Keratinocyte (primary cell): ENCODE measurements around the gene FGF11. TPM values are rescaled to one million over a fixed set of nuclear protein-coding genes. Genes with fewer than 3 reads are reported as not detected.

Experiments used
- DNase-seq: peaks from one replicate; pipeline ENCODE4 v3.0.0-alpha.2; 2011; ENCODE audit warnings: low read depth, missing footprints, low spot score
- FAIRE-seq: peaks from 2 replicates; lab custom pipeline; 2011; peaks lifted over from hg19 to GRCh38; lab: Jason Lieb, UNC
- H2AFZ ChIP-seq: 2 replicates; pipeline ENCODE4 v1.6.0; 2012; ENCODE audit warnings: low read length, control low read depth, inconsistent platforms; ENCODE audit not compliant: control insufficient read depth
- H3K27ac ChIP-seq: 2 replicates; pipeline ENCODE4 v1.5.1; 2011; ENCODE audit warnings: low read length; ENCODE audit not compliant: control insufficient read depth, insufficient read depth
- H3K27me3 ChIP-seq: 3 replicates; pipeline ENCODE4 v1.6.0; 2011; ENCODE audit warnings: low read length; ENCODE audit not compliant: control insufficient read depth, insufficient read depth; ENCODE audit errors: extremely low read depth
- H3K36me3 ChIP-seq, 2 experiments: 2 replicates in 1 of 2; 3 replicates in 1 of 2; pipeline ENCODE4 v1.5.1; 2011; ENCODE audit warnings: low read length in 2 of 2, mild to moderate bottlenecking in 1 of 2; ENCODE audit not compliant: control insufficient read depth in 2 of 2, insufficient read depth in 2 of 2; ENCODE audit errors: extremely low read depth in 1 of 2
- H3K4me1 ChIP-seq: 3 replicates; pipeline ENCODE4 v1.5.1; 2011; ENCODE audit warnings: low read length; ENCODE audit not compliant: control insufficient read depth, insufficient read depth; ENCODE audit errors: extremely low read depth
- H3K4me2 ChIP-seq: 3 replicates; pipeline ENCODE4 v1.6.0; 2011; ENCODE audit warnings: low read depth, low read length; ENCODE audit not compliant: control insufficient read depth, insufficient read depth; ENCODE audit errors: extremely low read depth
- H3K4me3 ChIP-seq, 3 experiments: fragments of 200-600 bp in 1 of 3; sonication (generic) in 1 of 3; 2 replicates in 2 of 3; 3 replicates in 1 of 3; pipeline ENCODE4 v1.5.1; 2011 to 2016; ENCODE audit warnings: low read length in 3 of 3, mild to moderate bottlenecking in 3 of 3, control low read depth in 2 of 3, inconsistent platforms in 1 of 3, low read depth in 1 of 3, mixed read lengths in 1 of 3, mixed run types in 1 of 3, moderate library complexity in 1 of 3; ENCODE audit not compliant: control insufficient read depth in 2 of 3, insufficient read depth in 2 of 3; ENCODE audit errors: extremely low read depth in 1 of 3
- H3K79me2 ChIP-seq: 2 replicates; pipeline ENCODE4 v1.6.0; 2012; ENCODE audit warnings: low read length; ENCODE audit not compliant: control insufficient read depth, insufficient read depth
- H3K9ac ChIP-seq: 3 replicates; pipeline ENCODE4 v1.6.0; 2011; ENCODE audit warnings: low read length; ENCODE audit not compliant: control insufficient read depth, insufficient read depth; ENCODE audit errors: extremely low read depth
- H3K9me1 ChIP-seq: 3 replicates; pipeline ENCODE4 v1.6.0; 2011; ENCODE audit warnings: low read length; ENCODE audit not compliant: control insufficient read depth, insufficient read depth; ENCODE audit errors: extremely low read depth
- H3K9me3 ChIP-seq: 2 replicates; pipeline ENCODE4 v1.5.1; 2012; ENCODE audit warnings: low read depth, low read length; ENCODE audit not compliant: control insufficient read depth
- H4K20me1 ChIP-seq: 3 replicates; pipeline ENCODE4 v1.6.0; 2011; ENCODE audit warnings: low read length; ENCODE audit not compliant: control insufficient read depth, insufficient read depth; ENCODE audit errors: extremely low read depth
- CTCF ChIP-seq, 3 experiments: IDR thresholded peaks in 1 of 3; conservative IDR thresholded peaks in 1 of 3; optimal IDR thresholded peaks in 1 of 3; 2 replicates in 2 of 3; 3 replicates in 1 of 3; pipeline versions ENCODE3 to v1.5.1; 2011; ENCODE audit warnings: low read length in 3 of 3, mild to moderate bottlenecking in 3 of 3, moderate library complexity in 2 of 3, control low read depth in 1 of 3, inconsistent platforms in 1 of 3; ENCODE audit not compliant: insufficient read depth in 2 of 3; ENCODE audit errors: extremely low read depth in 1 of 3
- EZH2 ChIP-seq: IDR thresholded peaks from one replicate; pipeline ENCODE4 v1.6.1; 2012; ENCODE audit warnings: inconsistent platforms, mild to moderate bottlenecking, low read length, moderate library complexity
- dilution Hi-C: fragments of 300-500 bp; cut with MboI; formaldehyde crosslinking; loops from one replicate; pipeline ENCODE4 v1.7.0; 2020; ENCODE audit warnings: low sequenced_read_pairs; ENCODE audit not compliant: extremely low pct_ligation_motif_present
- polyA plus RNA-seq, 5 experiments: library from polyadenylated mRNA; depleted of rRNA in 3 of 5; stranded (reverse) in 3 of 5; stranded (forward) in 1 of 5; unstranded in 1 of 5; fragments of >200 nt; gene quantifications; 1 replicate in 1 of 5; 2 replicates in 3 of 5; 3 replicates in 1 of 5; pipeline versions ENCODE4 v1.2.1 to v1.2.3, GENCODE V29; 2011 to 2012; ENCODE audit warnings: missing spikeins in 2 of 5, low read depth in 1 of 5, low replicate concordance in 1 of 5

Gene FGF11
- polyA plus RNA-seq, 1 donor (not counting 4 experiments of a cell fraction or from before 2014, with no cell fraction given) = 30.4 TPM

DNA sequence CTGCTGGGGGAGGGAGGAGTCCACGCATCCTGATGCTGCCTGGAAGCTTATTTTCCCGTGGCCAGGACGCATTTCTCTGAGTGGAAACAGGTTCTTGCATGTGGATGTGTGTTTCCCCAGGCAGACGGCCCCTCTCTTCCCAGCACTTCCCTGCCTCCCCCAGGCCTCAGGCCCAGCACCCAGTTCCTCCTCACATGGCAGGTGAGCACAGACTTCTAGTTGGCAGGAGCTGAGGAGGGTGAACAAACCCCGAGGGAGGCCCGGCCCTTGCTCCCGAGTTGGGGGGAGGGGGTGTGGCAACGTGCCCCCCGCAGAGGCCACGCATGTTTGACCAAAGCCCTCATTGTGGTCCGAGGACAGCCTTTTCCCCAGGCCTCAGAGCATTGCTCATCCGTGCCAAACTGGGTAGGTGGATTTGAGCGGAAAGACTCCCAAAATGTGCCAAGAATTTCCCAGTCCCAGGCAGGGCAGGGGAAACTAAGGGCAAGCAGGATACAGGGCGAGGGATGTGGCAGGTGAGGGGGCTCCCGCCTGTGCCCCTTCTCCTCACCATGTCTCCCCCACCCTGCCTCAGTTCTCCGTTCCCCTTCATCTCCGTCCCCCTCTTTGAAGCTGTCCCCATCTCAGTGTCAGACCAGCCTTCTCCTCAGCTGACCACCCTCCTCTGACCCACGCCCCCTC lies 20.7 kb upstream of the FGF11 start:
- no peaks in the 10 kb centered on the region for H3K9me1 ChIP-seq
- H3K27me3 ChIP-seq = no peaks in the 10 kb centered on the region
- no peak overlapping the region for H3K9ac ChIP-seq
- FAIRE-seq = no peak
- H3K9me3 ChIP-seq = no peaks in the 10 kb centered on the region
- TF ChIP-seq CTCF (optimal IDR thresholded peaks at IDR 0.05 in 1 of 3, IDR thresholded peaks at IDR 0.05 in 1 of 3, conservative IDR thresholded peaks at IDR 0.05 in 1 of 3; ENCODE audit: extremely low read depth in 1 of 3, insufficient read depth in 2 of 3, low read length in 3 of 3) (no peak), EZH2 (no peak)
- dilution Hi-C loops = no loop called here
- H3K4me2 ChIP-seq = no peak overlapping the region
- peaks cover 1% of the 10 kb centered on the region for H3K4me1 ChIP-seq
- H2AFZ ChIP-seq = no peak overlapping the region
- H3K27ac ChIP-seq = no peak overlapping the region
- no peak for DNase-seq
- H3K36me3 ChIP-seq = peaks cover 0 to 4% of the 10 kb centered on the region in 2 experiments
- H3K79me2 ChIP-seq = no peaks in the 10 kb centered on the region
- no peaks in the 10 kb centered on the region for H4K20me1 ChIP-seq
- no peak overlapping the region for H3K4me3 ChIP-seq

GRCh38 chr17:7419819-7420610 lies 19.3 kb upstream of the FGF11 start, which contains the start of gene SPEM1:
TSS of gene SPEM1 (plus strand) at chr17:7420324. CDS start at chr17:7420385, 61 bp downstream.
- Histone ChIP-seq H3K9me3 (no peaks in the 10 kb centered on the region), H3K79me2 (no peaks in the 10 kb centered on the region), H2AFZ (no peak within 1 kb of the TSS), H3K4me1 (no peaks in the 10 kb centered on the region), H3K27ac (no peak within 1 kb of the TSS), H3K9ac (no peak within 1 kb of the TSS), H3K36me3 (peaks cover 0 to 4% of the 10 kb centered on the region in 2 experiments), H3K27me3 (no peaks in the 10 kb centered on the region), H3K4me2 (no peak within 1 kb of the TSS), H3K9me1 (no peaks in the 10 kb centered on the region), H3K4me3 (no peak within 1 kb of the TSS), H4K20me1 (no peaks in the 10 kb centered on the region)
- no peak for TF ChIP-seq CTCF (optimal IDR thresholded peaks at IDR 0.05 in 1 of 3, IDR thresholded peaks at IDR 0.05 in 1 of 3, conservative IDR thresholded peaks at IDR 0.05 in 1 of 3; ENCODE audit: extremely low read depth in 1 of 3, insufficient read depth in 2 of 3, low read length in 3 of 3)
- TF ChIP-seq EZH2 = no peak
- FAIRE-seq (no peak), DNase-seq (no peak)
- dilution Hi-C loops = no loop called here
